ENCODE data around the gene RDX. TPM values are rescaled to one million over a fixed set of nuclear protein-coding genes. Genes with fewer than 3 reads are reported as not detected.

Gene RDX
- total RNA-seq, 1 experiment from 2014 or later: 86.6 TPM

GRCh38 chr11:110294509-110294908 lies 1.9 kb downstream of the RDX start:
- Histone ChIP-seq H2BK5ac (ENCODE audit: insufficient read length, low read length) (no peak overlapping the region), H3K23ac (ENCODE audit: insufficient read length, low read depth, low read length) (no peak overlapping the region), H4K5ac (ENCODE audit: insufficient read length, low read depth, low read length) (no peak overlapping the region), H3K79me1 (ENCODE audit: insufficient read depth, low read depth, low read length, poor library complexity, severe bottlenecking) (peaks cover 3% of the 10 kb centered on the region), H3K23me2 (ENCODE audit: insufficient read length, low read depth, low read length, poor library complexity, severe bottlenecking) (no peaks in the 10 kb centered on the region), H3K56ac (ENCODE audit: insufficient read length, low read depth, low read length) (no peak overlapping the region), H3K9me3 (ENCODE audit: control insufficient read depth, low read depth, low read length) (no peaks in the 10 kb centered on the region), H4K8ac (replicated peaks; ENCODE audit: insufficient read length, low read depth, low read length) (no peak overlapping the region), H3K4ac (ENCODE audit: low read depth, low read length) (no peak overlapping the region), H2AK5ac (ENCODE audit: insufficient read length, low read length) (no peak overlapping the region), H3K4me1 (ENCODE audit: insufficient read depth, low read length) (no peaks in the 10 kb centered on the region), H3K27ac (ENCODE audit: insufficient read length, low read depth, low read length) (no peak overlapping the region), H2BK15ac (ENCODE audit: low read depth, low read length) (no peak overlapping the region), H4K91ac (ENCODE audit: insufficient read length, low read depth, low read length) (no peak overlapping the region), H2BK20ac (ENCODE audit: low read depth, low read length, poor library complexity, severe bottlenecking) (no peak overlapping the region), H3K27me3 (ENCODE audit: insufficient read depth, low read length) (no peaks in the 10 kb centered on the region), H2BK120ac (ENCODE audit: low read depth, low read length, poor library complexity, severe bottlenecking) (no peak overlapping the region), H3T11ph (ENCODE audit: low read length) (no peak overlapping the region), H3K79me2 (ENCODE audit: insufficient read depth, low read length) (peaks cover 14% of the 10 kb centered on the region; the same call in 1 of the 2 replicates), H3K9ac (ENCODE audit: extremely low read depth, insufficient read length, low read length) (no peak overlapping the region), H3K18ac (ENCODE audit: insufficient read length, low read depth, low read length) (no peak overlapping the region), H4K20me1 (ENCODE audit: control insufficient read depth, insufficient read depth, insufficient read length) (no peaks in the 10 kb centered on the region), H3K4me2 (ENCODE audit: insufficient read depth, insufficient read length, low read length) (peak overlapping the region; percentile 66), H3K14ac (ENCODE audit: insufficient read depth, low read length) (no peak overlapping the region), H2AFZ (ENCODE audit: low read length) (no peak overlapping the region), H2BK12ac (ENCODE audit: insufficient read length, low read depth, low read length) (no peak overlapping the region)
- Mint-ChIP-seq H3K27ac (peak overlapping the region in 2 of 3 experiments; percentile 47 to 48; a peak in 3 of 7 replicates), H3K36me3 (ENCODE audit: insufficient read depth in 1 of 3, low read depth in 3 of 3) (peaks cover 4 to 18% (median 7%) of the 10 kb centered on the region in 3 experiments), H3K9me3 (no peaks in the 10 kb centered on the region), H3K27me3 (ENCODE audit: low read depth) (no peaks in the 10 kb centered on the region), H3K4me3 (peak overlapping the region; percentile 67 to 87), H3K4me1 (peaks cover 44 to 60% of the 10 kb centered on the region in 2 experiments)
- WGBS (ENCODE audit: extremely low coverage, insufficient read length, low lambda C conversion rate): 100% methylated on average over 1 of the region's 6 CpGs
- TF ChIP-seq CTCF (conservative IDR thresholded peaks at IDR 0.05): no peak
- DNase-seq: no peak

All from H9 (cell line).